ENCODE measurements around the gene ACTR3C.
A peak's percentile ranks its signal among the peaks of the same experiment; 100 is the strongest.

Gene ACTR3C

GRCh38 chr7:150359622-150360362 lies 36.4 kb upstream of the ACTR3C start:
- in situ Hi-C loops (cut with HindIII; ENCODE audit: low sequenced_read_pairs): no loop called here
- no peak for DNase-seq (ENCODE audit: low read depth)

GRCh38 chr7:150358988-150359621 lies 35.8 kb upstream of the ACTR3C start:
- no peak for DNase-seq (ENCODE audit: low read depth)
- in situ Hi-C loops (cut with HindIII; ENCODE audit: low sequenced_read_pairs): no loop called here
- H3K4me3 ChIP-seq (ENCODE audit: low read depth, low read length): no peak overlapping the region
- TF ChIP-seq CTCF (IDR thresholded peaks at IDR 0.05; ENCODE audit: low read depth, low read length, missing control alignments): no peak

More at GRCh38 chr7:150359622-150360362, 36.4 kb upstream of the ACTR3C start:
- no peak for TF ChIP-seq CTCF (IDR thresholded peaks at IDR 0.05; ENCODE audit: low read depth, low read length, missing control alignments)
- H3K4me3 ChIP-seq (ENCODE audit: low read depth, low read length): no peak overlapping the region

- no peak overlapping the region for H3K4me3 ChIP-seq (ENCODE audit: low read depth, low read length)
- TF ChIP-seq CTCF (IDR thresholded peaks at IDR 0.05; ENCODE audit: low read depth, low read length, missing control alignments): no peak
- DNase-seq (ENCODE audit: low read depth): no peak
- in situ Hi-C loops (cut with HindIII; ENCODE audit: low sequenced_read_pairs): no loop called here
Measured at GRCh38 chr7:150358433-150358832, 35.1 kb upstream of the ACTR3C start.

GRCh38 chr7:150357771-150358427 lies 34.6 kb upstream of the ACTR3C start:
- no peak for DNase-seq (ENCODE audit: low read depth)
- no peak for TF ChIP-seq CTCF (IDR thresholded peaks at IDR 0.05; ENCODE audit: low read depth, low read length, missing control alignments)
- in situ Hi-C loops (cut with HindIII; ENCODE audit: low sequenced_read_pairs): no loop called here
- no peak overlapping the region for H3K4me3 ChIP-seq (ENCODE audit: low read depth, low read length)

- no peak for TF ChIP-seq CTCF (IDR thresholded peaks at IDR 0.05; ENCODE audit: low read depth, low read length, missing control alignments)
- no peak for DNase-seq (ENCODE audit: low read depth)
- H3K4me3 ChIP-seq (ENCODE audit: low read depth, low read length): no peak overlapping the region
- in situ Hi-C loops (cut with HindIII; ENCODE audit: low sequenced_read_pairs): no loop called here
Measured at GRCh38 chr7:150357270-150357669, 33.9 kb upstream of the ACTR3C start.

- H3K4me3 ChIP-seq (ENCODE audit: low read depth, low read length): no peak overlapping the region
- no peak for DNase-seq (ENCODE audit: low read depth)
- in situ Hi-C loops (cut with HindIII; ENCODE audit: low sequenced_read_pairs): no loop called here
- TF ChIP-seq CTCF (IDR thresholded peaks at IDR 0.05; ENCODE audit: low read depth, low read length, missing control alignments): peak; percentile 79
Measured at GRCh38 chr7:150356265-150356897, 33.0 kb upstream of the ACTR3C start.

Data from astrocyte of the cerebellum (primary cell).